BJ (cell line): ENCODE data around the gene VSIG10L2. TPM values are rescaled to one million over a fixed set of nuclear protein-coding genes. Genes with fewer than 3 reads are reported as not detected.

Experiments used
- CTCF ChIA-PET: fragments of 350-600 bp; formaldehyde crosslinking; extraction: SDS; loops from one replicate; lab custom pipeline; 2021; ENCODE audit warnings: antibody characterized with exemption, inconsistent platforms; lab: Yijun Ruan, JAX
- POLR2A ChIA-PET: fragments of 300-600 bp; sonication (Branson Sonifier 250); formaldehyde crosslinking; extraction: SDS; loops from one replicate; lab custom pipeline; 2021; ENCODE audit warnings: antibody characterized with exemption; lab: Charles Lee
- DNase-seq: peaks from one replicate; pipeline ENCODE4 v3.0.0-alpha.2; 2011; ENCODE audit warnings: low read depth
- H3K27me3 ChIP-seq: 2 replicates; pipeline ENCODE4 v1.6.0; 2011; ENCODE audit warnings: low read length; ENCODE audit not compliant: control insufficient read depth, insufficient read depth
- H3K36me3 ChIP-seq: 2 replicates; pipeline ENCODE4 v1.5.1; 2011; ENCODE audit warnings: low read length; ENCODE audit not compliant: control insufficient read depth, insufficient read depth
- H3K4me3 ChIP-seq: 2 replicates; pipeline ENCODE4 v1.5.1; 2011; ENCODE audit warnings: low read depth, mild to moderate bottlenecking, control low read depth, low read length
- polyA plus RNA-seq: library from polyadenylated mRNA; depleted of rRNA; stranded (reverse); fragments of >200 nt; gene quantifications from 2 replicates; pipeline ENCODE4 v1.2.3, GENCODE V29; 2011
- TF ChIP-seq, protein P1 (sequence below): IDR thresholded peaks from 2 replicates; pipeline ENCODE4 v1.5.1; 2011; ENCODE audit warnings: low read depth, mild to moderate bottlenecking, control low read depth, inconsistent platforms, low read length, moderate library complexity; ENCODE audit not compliant: insufficient read depth

The VSIG10L2 gene
- polyA plus RNA-seq, 1 experiment: not detected

GRCh38 chr11:125947419-125948277 lies 1.8 kb downstream of the VSIG10L2 start:
- Histone ChIP-seq H3K36me3 (no peaks in the 10 kb centered on the region), H3K4me3 (no peak overlapping the region), H3K27me3 (no peaks in the 10 kb centered on the region; the same call in 1 of the 2 replicates)
- TF ChIP-seq, protein P1, sequence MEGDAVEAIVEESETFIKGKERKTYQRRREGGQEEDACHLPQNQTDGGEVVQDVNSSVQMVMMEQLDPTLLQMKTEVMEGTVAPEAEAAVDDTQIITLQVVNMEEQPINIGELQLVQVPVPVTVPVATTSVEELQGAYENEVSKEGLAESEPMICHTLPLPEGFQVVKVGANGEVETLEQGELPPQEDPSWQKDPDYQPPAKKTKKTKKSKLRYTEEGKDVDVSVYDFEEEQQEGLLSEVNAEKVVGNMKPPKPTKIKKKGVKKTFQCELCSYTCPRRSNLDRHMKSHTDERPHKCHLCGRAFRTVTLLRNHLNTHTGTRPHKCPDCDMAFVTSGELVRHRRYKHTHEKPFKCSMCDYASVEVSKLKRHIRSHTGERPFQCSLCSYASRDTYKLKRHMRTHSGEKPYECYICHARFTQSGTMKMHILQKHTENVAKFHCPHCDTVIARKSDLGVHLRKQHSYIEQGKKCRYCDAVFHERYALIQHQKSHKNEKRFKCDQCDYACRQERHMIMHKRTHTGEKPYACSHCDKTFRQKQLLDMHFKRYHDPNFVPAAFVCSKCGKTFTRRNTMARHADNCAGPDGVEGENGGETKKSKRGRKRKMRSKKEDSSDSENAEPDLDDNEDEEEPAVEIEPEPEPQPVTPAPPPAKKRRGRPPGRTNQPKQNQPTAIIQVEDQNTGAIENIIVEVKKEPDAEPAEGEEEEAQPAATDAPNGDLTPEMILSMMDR: no peak
- POLR2A ChIA-PET: no interaction called here
- no peak for DNase-seq
- CTCF ChIA-PET: no interaction called here

DNA sequence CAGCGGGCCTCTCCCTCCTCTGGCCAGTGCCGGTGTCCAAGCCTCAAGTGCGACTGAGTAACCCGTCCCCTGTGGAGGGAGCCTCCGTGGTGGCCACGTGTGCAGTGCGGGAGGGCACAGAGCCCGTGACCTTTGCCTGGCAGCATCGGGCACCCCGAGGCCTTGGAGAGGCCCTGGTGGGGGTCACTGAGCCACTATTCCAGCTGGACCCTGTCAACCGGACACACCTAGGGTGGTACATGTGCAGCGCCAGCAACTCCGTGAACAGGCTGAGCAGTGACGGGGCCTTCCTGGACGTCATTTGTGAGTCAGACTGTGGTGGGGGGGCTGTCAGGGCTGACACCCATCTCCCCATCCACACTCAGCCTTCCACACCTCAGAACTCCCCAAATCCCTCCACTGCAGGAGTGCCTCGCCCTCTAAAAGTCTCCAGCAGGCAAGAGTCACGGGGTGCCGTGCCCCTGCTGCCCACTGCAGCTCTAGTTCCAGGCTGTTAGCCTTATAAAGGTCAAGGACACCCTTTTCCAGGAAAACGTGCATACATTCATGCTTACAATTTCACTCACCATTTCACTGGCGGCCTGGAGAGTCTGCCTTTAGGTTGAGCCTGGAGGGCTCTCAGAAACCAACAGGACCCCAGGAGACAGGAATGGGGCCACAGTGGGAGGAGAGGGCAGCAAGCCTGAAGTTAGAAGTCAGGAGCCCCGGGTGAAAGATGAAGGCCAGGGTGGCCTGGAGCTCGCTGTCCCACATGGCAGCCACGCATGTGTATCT lies 2.6 kb downstream of the VSIG10L2 start:
- Histone ChIP-seq H3K27me3 (no peaks in the 10 kb centered on the region; the same call in 1 of the 2 replicates), H3K4me3 (no peak overlapping the region), H3K36me3 (no peaks in the 10 kb centered on the region)
- DNase-seq: no peak
- CTCF ChIA-PET: interaction anchor here (1.6 kb wide), 1 partner anchor 245 kb away, joined by 6 read pairs; no protein-coding TSS in a partner anchor
- POLR2A ChIA-PET: no interaction called here
- TF ChIP-seq, protein P1: no peak

GRCh38 chr11:125949271-125950177 lies 3.7 kb downstream of the VSIG10L2 start:
- Histone ChIP-seq H3K4me3 (no peak overlapping the region), H3K27me3 (no peaks in the 10 kb centered on the region; the same call in 1 of the 2 replicates), H3K36me3 (no peaks in the 10 kb centered on the region)
- CTCF ChIA-PET: interaction anchor here (1.6 kb wide), 1 partner anchor 244 kb away, joined by 6 read pairs; no protein-coding TSS in a partner anchor
- POLR2A ChIA-PET: no interaction called here
- TF ChIP-seq, protein P1: no peak
- DNase-seq: no peak

DNA sequence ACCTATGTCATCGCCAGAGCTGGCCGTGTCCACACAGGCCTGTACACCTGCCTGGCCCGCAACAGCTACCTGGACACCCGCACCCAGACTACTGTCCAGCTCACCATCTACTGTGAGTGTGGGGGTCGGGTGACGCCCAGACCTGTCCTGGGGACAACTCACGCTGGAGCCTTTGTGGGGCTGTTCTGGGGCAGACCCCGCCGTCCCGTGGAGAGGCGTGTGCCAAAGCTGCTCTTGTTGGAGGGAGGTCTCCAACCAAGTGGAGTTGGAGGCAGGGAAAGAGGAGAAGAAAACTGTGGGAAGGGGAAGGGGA lies 4.3 kb downstream of the VSIG10L2 start:
- no peak for DNase-seq
- CTCF ChIA-PET: interaction anchor here (1.6 kb wide), 1 partner anchor 243 kb away, joined by 6 read pairs; no protein-coding TSS in a partner anchor
- POLR2A ChIA-PET: no interaction called here
- TF ChIP-seq, protein P1: no peak
- Histone ChIP-seq H3K4me3 (no peak overlapping the region), H3K36me3 (no peaks in the 10 kb centered on the region), H3K27me3 (no peaks in the 10 kb centered on the region; the same call in 1 of the 2 replicates)
